ENCODE data around the gene WBP2.

- TF ChIP-seq, protein P1, sequence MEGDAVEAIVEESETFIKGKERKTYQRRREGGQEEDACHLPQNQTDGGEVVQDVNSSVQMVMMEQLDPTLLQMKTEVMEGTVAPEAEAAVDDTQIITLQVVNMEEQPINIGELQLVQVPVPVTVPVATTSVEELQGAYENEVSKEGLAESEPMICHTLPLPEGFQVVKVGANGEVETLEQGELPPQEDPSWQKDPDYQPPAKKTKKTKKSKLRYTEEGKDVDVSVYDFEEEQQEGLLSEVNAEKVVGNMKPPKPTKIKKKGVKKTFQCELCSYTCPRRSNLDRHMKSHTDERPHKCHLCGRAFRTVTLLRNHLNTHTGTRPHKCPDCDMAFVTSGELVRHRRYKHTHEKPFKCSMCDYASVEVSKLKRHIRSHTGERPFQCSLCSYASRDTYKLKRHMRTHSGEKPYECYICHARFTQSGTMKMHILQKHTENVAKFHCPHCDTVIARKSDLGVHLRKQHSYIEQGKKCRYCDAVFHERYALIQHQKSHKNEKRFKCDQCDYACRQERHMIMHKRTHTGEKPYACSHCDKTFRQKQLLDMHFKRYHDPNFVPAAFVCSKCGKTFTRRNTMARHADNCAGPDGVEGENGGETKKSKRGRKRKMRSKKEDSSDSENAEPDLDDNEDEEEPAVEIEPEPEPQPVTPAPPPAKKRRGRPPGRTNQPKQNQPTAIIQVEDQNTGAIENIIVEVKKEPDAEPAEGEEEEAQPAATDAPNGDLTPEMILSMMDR (conservative IDR thresholded peaks at IDR 0.05; ENCODE audit: low read length) = no peak
- TF ChIP-seq EZH2phosphoT487 (IDR thresholded peaks at IDR 0.05; ENCODE audit: borderline replicate concordance, low read depth, low read length) = no peak
Observed at GRCh38 chr17:75812096-75813013, 42.8 kb downstream of the WBP2 start.

Data from OCI-LY7 (cell line).